Eye (tissue), 1 donor: ENCODE data around the gene CSTF3.
"Not testable (repeated sequence)": the region's sequence is repeated elsewhere in the genome, so short reads cannot be mapped to it uniquely, and the experiment has no call there.

Experiments used
- DNase-seq: peaks from one replicate; pipeline ENCODE4 v3.0.0-alpha.2; 2015

The CSTF3 gene

DNA sequence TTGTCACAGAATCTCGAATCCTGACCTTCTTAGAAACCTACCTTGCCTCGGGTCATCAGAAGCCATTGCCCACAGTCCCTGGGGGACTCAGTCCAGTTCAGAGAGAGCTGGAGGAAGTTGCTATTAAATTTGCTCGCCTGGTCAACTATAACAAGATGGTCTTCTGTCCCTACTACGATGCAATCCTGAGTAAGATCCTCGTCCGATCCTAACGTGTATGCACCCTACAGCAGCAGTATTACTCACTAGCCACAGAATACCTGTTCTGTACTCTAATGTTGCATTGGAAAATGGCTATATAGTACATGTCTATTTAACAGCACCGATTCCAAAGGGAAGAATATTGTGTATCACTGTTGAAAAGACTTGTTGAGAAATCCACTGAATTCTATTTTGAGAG is 88.8 kb downstream of the CSTF3 start:
- no peak for DNase-seq

DNA sequence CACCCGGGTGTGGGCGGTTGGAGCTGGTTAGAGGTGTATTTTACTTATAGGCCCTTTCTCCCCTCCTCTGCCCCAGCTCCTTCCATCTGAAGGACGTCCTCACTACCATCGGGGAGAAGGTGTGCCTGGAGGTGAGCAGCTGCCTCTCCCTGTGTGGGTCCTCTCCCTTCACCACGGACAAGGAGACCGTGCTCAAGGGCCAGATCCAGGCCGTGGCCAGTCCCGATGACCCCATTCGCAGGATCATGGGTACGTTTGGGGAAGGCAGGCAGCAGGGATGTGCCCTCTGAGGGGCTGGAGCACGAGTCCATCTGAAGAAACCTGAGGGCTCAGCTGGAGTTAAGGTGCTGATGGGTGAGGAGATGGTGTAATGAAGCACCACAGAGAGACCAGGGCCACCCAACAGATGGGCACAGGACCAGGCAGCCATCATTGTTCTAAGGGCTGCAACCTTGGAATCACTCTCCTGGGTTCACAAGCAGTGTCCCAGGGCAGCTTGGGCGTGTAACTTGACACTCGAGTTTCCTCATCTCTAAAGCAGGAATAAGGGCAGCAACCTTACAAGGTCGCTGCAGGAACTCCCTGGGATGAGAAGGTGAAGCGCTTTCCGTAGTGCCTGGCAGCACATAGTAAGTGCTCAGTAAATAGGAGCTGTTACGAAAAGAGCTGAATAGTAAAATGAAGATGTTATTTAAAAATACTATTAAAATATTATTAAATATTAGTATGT is 92.5 kb downstream of the CSTF3 start:
- DNase-seq = no peak

DNA sequence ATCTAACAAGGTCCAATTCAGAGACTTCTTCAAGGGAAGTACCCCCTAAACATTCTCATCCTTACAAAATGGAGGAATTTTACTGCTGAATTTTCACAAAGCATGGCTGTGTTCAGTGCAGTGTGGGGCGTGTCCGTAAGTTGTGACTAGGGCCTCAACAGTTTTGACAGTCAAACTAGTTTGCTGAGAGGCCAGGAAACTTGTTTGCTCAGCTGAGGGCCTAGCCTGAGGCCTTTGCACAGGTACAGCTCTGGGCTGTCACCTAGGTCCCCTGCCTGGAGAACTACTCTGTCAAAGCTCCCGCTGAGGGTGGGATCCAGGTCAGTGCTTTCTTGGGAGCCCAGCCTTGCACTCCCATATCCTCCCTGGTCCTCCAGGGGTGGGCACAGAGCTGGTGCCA is 94.0 kb downstream of the CSTF3 start:
- DNase-seq = no peak

DNA sequence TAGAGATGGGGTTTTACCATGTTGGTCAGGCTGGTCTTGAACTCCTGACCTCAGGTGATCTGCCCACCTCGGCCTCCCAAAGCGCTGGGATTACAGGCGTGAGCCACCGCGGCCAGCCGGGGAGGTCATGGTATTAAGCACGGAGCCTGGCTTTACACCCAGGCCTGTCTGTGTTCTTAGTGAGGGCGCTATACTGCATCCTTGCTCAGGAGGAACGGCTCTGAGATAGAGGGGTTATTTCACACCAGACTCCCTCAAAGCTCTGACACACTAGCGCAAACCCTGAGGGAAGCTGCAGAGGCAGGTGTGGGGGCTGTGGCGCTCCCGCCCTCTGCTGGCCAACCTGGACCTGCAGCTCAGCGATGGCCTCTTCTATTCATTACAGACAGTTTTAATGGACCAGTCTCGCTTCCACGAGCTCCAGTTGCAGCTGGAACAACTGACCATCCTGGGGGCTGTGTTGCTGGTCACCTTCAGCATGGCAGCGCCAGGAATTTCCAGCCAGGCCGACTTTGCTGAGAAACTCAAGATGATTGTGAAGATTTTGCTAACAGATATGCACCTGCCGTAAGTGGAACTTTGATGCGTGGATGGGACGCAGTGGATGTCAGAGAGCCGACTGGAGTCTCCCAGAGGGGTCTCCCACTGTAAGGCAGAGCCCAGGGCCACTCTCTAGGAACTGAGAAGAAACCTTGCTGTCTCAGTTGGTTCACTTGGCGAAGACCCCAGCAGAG is 95.7 kb downstream of the CSTF3 start:
- peak; percentile 73 for DNase-seq

DNA sequence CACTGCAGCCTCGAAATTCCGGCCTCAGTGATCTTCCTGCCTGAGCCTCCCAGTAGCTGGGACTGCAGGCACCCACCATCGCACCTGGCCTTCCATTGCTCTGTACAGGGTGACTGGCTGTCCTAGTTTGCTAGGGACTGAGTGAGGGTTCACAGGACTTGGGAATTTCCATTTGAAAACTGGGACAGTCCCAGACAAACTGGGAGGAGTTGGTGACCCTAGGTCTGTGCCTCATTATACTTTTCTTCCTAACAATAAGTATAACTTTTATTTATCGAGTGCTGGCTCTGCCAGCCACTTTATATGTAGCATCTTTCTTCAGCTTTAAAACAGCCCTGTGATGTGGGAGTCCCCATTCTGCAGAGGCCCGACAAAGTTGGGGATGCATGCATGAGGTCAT is 96.4 kb downstream of the CSTF3 start:
- no peak for DNase-seq

DNA sequence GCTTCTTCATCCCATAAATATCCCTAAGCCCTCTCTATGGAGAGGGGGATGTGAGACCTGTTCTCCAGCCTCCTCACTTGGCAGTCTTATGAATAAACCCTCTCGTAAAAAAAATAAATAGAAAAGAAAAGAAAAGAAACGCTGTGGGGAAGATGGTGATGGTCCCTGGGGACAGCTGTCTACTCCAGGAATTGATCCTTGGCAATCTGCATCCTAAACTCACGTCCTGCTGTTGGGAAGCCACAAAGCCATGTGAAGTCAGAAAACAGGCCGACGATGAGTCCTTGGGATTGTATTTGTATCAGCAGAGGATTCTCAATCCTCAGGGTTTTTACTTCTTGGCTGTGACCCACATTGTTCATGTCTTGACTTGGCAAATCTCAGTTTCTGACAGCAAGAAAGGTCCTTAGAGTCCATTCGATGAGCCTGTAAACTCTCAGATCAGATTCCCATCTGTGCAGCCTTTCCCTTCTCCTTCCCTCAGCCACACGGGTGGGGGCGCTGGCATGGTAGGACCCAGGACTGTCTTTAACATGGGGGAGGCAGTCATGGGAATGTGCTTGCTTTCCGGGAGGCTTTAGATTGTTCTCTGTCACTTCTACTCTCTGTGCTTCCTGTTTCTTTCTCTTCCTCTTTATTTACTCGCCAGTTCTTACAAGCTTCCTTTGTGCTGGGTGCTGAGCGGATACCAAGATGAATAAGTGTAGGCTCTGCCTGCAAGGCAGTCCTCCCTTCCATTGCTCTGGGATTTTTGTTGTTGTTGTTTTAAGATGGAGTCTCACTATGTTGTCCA is 97.1 kb downstream of the CSTF3 start:
- no peak for DNase-seq

DNA sequence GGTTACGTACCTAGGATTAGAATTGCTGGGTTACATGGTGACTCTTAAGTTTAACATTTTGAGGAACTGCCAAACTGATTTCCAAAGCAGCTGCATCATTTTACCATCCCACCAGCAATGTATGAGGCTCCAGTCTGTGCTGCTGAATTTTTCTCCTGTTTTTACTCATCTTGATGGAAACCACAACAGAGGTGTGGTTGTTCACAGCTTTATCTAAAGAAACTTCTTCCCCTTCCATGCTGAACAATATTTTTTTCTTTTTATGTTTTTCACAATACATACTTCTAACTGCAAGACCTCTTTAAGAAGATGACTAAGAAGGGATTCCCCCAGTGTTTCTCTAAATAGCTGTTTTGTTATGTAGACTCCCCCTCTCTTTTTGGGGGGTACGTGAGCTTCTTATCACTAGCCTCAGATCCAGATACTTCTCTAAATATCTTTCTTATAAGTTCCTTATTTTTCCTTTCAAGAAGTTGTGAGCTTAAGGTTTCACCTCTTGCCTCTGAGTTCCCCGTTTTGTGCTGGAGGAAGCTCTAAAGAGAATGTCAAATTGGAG is 97.9 kb downstream of the CSTF3 start:
- no peak for DNase-seq

DNA sequence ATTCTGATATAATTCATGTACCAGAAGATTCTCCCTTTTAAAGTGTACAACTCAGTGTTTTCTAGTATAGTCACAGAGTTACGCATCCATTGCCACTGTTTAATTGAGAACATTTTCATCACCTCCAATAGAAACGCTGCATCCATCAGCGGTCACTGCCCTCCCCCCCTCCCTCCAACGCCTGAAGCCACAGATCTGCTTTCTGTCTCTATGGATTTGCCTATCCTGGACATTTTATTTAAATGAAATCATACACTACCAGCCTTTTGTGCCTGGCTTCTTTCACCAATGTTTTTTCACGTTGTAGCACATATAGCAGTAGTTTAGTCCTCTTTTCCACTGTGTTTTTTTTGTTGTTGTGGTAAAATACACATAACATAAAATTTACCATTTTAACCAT is 99.1 kb downstream of the CSTF3 start:
- DNase-seq = no peak

DNA sequence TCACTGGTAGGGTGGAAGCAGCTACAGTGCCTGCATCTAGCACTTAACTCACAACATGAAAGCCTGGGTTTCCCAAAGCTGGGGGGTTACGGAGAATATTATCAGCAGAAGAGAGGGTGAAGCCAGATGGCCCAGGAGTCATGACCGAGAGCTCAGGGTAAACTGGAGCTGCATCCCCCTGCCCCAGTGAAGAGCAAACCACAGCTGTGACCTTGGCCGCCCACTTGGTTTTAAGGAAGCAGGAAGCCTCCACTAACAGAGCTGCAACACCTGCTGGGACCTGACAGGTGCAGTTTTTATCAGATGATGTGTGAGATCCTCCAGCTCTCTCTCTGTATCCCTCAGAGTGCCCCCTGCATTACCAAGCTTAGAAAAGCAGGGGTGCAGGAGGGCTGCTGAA is 101.0 kb downstream of the CSTF3 start:
- no peak for DNase-seq

DNA sequence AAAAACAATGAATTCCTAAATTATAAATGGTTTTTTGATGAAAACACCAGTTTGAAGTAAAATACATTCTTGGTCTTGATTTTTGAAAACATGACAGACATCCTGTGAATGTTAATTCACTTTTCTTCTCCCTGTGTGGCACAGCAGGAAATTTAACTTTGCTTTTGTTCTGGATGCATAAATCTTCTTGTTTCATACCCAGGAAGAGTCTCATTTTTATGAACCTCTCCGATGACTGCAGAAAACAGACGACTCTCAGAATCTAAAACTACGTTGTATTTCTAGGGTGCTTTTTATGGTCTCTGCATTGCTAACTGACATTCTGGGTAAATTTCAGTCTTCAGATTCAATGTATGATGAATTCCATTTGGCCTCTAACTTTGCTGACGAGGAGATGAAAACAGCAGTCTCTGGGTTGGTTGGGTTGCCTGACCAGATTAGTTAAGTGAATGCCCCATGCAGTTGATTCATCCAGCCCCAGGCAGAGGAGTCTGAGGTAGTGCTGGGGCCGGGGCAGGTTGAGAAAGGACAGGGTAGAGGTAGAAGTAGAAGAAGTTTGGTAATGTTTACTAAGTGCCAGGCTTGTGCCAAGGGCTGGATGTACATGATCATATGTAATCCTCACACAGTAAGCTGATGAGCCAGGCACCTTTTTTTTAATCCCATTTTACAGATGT is 101.8 kb downstream of the CSTF3 start:
- no peak for DNase-seq

DNA sequence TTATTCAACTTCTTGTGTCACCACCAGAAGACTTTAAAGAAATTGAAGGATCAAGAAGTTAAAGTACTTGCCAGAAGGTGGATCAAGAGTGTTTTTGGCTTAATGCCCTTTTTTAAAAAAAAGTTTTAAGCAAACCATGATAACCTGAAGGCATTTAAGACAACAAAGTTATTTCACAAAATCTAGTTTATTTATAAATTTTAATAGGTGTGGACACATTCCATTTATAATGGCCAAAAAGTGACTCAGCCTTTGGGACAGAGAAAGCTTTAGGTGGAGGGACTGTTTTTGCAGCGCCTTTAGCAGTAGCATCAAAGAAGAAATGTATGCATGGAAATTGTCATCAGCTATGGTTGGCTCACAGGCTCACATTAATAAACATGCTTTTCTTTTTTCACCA is 104.0 kb downstream of the CSTF3 start:
- no peak for DNase-seq

DNA sequence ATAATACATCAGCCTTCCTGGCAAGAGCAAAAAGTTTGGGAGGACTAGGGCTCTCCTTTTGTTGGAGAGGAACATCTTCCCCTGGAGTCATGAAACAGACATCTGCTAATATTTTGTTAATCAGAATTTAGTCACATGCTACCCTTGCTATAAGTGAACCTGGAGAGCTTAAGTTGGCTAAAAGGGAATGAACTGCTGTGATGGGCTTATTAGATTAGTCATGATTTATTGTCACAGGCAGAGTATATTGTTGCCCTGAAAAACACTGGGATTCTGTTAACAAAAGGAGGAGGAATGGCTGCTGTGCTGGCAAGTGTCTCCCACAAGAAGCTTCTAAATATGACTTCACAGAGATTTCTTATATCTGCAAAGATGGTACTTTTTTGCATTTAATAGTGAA is 105.9 kb downstream of the CSTF3 start:
- no peak for DNase-seq

DNA sequence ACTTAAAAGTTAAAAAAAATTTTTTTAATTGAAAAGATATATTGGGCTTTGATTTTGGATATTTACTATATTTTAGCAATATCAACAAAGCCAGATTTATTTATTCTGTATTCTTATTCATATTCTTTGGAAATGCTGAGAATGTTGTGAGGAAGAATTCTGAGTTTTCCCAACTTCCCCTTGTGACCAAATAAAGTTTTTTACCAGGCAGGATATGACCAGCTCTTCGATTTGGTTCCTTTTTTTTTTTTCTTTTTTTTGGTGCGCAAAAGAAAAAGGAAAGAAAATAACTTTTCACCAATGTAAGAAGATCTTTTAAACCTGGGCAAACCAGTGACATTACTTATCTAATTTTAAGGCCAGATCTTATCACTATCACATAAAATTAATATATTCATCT is 109.0 kb downstream of the CSTF3 start:
- no peak for DNase-seq

DNA sequence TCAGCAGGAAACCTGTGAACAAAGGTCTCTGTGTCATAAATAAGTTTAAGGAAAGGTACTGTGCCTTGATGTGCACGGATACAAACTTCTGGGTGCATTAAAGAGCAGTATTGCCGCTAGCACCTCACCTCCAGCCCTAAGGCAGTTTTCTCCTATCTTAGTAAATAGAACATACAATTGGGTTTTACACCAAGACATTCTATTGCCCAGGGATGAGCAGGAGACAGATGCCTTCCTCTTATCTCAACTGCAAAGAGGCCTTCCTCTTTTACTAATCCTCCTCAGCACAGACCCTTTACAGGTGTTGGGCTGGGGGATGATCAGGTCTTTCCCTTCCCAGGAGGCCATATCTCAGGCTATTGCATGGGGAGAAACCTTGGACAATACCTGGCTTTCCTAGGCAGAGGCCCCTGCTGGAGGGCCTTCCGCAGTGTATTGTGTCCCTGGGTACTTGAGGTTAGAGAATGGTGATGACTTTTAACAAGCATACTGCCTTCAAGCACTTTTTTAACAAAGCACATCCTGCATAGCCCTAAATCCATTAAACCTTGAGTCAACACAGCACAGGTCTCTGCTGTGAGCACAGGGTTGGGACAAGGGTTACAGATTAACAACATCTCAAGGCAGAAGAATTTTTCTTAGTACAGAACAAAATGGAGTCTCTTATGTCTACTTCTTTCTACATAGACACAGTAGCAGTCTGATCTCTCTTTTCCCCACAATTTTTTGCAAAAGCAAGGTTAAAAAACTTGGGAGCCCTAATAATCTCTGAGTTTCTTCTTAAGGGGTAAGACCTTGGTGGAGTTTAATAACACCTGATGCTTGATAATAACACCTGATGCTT is 111.5 kb downstream of the CSTF3 start:
- DNase-seq = not testable (repeated sequence)

DNA sequence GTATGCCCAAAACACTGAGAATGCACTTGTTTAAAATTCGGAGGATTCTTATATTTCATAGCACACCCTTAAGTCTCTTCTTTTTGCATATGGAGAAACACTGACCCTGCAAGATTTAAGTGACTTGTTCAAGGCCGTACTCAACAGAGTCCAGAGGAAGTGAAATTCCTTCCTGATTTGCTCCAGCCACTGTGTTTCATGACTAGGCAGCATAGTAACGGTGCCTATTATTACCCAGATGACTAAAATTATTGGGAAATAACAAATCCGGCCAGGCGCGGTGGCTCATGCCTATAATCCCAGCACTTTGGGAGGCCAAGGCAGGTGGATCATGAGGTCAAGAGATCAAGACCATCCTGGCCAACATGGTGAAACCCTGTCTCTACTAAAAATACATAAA is 112.6 kb downstream of the CSTF3 start:
- not testable (repeated sequence) for DNase-seq

DNA sequence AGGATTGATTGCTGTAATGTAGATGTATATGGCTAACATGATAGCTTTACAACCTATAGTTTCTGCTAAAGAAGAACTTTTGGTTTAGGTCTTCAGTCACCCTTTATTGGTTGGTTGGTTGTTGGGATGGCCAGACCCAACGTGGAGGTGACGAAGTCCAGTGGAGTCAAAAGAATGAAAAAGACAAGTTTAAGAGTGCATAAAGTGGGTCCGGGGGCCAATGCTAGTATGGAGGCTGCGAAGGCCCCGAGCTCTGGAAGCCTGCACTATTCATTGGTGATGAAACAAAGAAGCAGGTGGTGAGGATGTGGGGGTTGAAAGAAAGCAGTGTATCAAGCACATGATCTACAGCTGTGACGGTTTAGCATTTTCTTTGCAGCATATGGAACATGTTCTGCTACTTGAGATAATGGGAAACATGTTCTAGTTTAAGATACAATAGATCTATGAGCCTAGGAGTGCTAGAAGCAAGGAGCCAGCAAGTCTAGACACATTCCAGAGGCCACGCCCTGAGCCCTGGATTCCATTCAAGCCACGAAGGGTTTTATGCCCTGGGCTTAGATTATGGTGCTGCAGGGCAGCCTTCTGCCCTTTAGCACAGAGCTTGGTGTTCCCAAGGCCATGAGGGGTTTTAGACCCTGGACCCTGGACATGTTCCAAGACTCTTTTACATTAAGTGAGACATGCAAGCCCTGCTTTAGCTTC is 115.6 kb downstream of the CSTF3 start:
- DNase-seq = no peak

DNA sequence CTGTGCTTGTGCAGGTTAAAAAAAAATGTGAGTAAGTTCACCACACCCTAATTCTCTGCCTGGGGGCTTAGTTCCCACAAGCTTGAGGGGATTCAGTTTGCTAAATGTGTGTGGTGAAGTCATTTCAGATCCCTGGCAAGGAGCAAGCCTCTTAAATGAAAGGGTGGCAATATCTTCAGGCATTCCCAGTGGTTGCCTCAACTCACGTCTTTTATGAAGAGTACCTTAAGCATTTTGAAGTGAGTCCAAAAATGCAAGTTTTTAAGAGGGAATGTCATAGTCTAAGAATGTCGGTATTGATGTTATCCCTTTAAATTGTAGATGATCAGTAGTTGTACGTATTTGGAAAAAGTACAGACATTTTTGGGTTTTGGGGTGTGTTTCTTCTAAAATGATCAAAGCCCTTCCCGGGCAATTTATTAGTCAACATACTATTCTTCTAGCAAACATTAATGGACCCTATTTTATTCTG is 117.0 kb downstream of the CSTF3 start:
- no peak for DNase-seq

DNA sequence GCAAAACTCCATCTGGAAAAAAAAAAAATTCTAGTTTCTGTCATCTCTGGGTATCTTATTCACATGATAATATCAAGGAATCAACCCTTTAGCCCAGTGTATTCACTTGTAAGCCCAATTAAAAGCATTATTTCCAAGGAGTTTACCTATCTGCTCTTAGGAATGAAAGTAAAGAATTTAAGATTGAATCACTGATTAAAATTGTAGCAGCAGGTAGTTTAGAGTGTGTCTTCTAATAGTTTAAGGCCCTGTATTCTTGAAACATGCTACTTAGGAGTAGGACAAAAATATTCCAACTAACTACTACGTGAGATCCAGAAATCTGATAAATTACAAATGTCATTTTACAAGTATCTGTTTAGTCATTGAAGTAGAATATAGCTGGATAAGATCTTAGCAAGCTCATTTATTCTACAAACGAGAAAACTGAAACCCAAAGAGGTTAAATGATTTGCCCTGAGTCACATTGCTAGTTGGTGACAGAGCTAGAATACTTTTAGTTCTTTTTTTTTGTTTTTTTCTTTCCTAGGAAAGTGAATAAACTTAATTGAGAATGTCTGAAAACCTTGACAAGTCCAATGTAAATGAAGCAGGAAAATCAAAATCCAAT is 118.0 kb downstream of the CSTF3 start:
- DNase-seq = no peak

DNA sequence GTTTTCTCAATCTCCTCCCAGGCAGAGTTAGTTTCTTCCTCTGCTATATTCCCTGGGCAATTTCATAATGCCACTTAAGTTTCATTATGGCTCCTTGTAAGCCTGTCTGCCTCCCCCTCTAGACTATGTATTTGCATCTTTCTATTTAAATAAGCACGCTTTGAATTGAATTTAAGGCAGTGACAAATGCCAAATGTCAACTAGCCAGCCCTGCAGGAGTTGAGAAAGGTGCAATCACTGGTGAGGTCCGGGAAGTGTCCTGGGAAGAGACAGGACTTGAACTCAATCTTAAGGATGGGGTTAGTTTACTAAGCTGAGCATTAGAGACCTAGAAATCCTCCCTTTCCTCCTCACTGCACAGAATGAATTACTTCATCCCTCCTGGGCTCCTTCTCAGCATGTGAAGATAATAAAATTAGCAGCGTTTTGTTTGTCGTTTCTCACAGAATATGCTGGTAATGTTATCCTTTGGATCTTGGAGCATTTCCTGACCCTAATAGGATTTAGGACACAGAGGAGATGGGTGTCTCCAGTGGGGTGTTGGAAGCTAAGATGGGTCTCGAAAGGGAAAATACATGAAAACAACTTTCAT is 120.3 kb downstream of the CSTF3 start:
- no peak for DNase-seq
